ENCODE measurements around the gene NFIA. TPM values are rescaled to one million over a fixed set of nuclear protein-coding genes. Genes with fewer than 3 reads are reported as not detected.

The NFIA gene
- total RNA-seq, 2 donors from 2014 or later, result 75.3 to 81.3 TPM

GRCh38 chr1:61294930-61295329 lies 212.6 kb downstream of the NFIA start:
- Histone ChIP-seq H3K27ac (no peak overlapping the region), H3K36me3 (no peaks in the 10 kb centered on the region), H3K27me3 (no peaks in the 10 kb centered on the region), H3K4me1 (peaks cover 0 to 38% of the 10 kb centered on the region in 2 donors), H3K4me3 (no peak overlapping the region), H3K9me3 (no peaks in the 10 kb centered on the region)
- DNase-seq (ENCODE audit: low spot score), result no peak
- TF ChIP-seq CTCF (IDR thresholded peaks at IDR 0.05), result no peak

- no peaks in the 10 kb centered on the region for H3K27me3 ChIP-seq
- DNase-seq (ENCODE audit: low spot score), result no peak
- H3K4me3 ChIP-seq, result no peak overlapping the region
- H3K9me3 ChIP-seq, result no peaks in the 10 kb centered on the region
- no peak overlapping the region for H3K27ac ChIP-seq
- H3K4me1 ChIP-seq, result peaks cover 0 to 38% of the 10 kb centered on the region in 2 donors
- TF ChIP-seq CTCF (IDR thresholded peaks at IDR 0.05), result no peak
- H3K36me3 ChIP-seq, result no peaks in the 10 kb centered on the region
Measured at GRCh38 chr1:61295818-61296537, 213.6 kb downstream of the NFIA start.

- peaks cover 0 to 53% of the 10 kb centered on the region in 2 donors for H3K4me1 ChIP-seq
- no peak for TF ChIP-seq CTCF (IDR thresholded peaks at IDR 0.05)
- no peak for DNase-seq (ENCODE audit: low spot score)
- H3K36me3 ChIP-seq, result no peaks in the 10 kb centered on the region
- no peaks in the 10 kb centered on the region for H3K27me3 ChIP-seq
- no peak overlapping the region for H3K27ac ChIP-seq
- H3K4me3 ChIP-seq, result no peak overlapping the region
- H3K9me3 ChIP-seq, result no peaks in the 10 kb centered on the region
Measured at GRCh38 chr1:61297887-61298286, 215.5 kb downstream of the NFIA start.

GRCh38 chr1:61299463-61299862 lies 217.1 kb downstream of the NFIA start:
- no peak for TF ChIP-seq CTCF (IDR thresholded peaks at IDR 0.05)
- H3K27ac ChIP-seq, result peak overlapping the region; percentile 50 to 76
- no peak for DNase-seq (ENCODE audit: low spot score)
- no peak overlapping the region for H3K4me3 ChIP-seq
- no peaks in the 10 kb centered on the region for H3K27me3 ChIP-seq
- peaks cover 0 to 50% of the 10 kb centered on the region in 2 donors for H3K4me1 ChIP-seq
- no peaks in the 10 kb centered on the region for H3K9me3 ChIP-seq
- H3K36me3 ChIP-seq, result no peaks in the 10 kb centered on the region

GRCh38 chr1:61300899-61301298 lies 218.5 kb downstream of the NFIA start:
- DNase-seq (ENCODE audit: low spot score), result no peak
- Histone ChIP-seq H3K4me1 (peaks cover 0 to 50% of the 10 kb centered on the region in 2 donors), H3K36me3 (no peaks in the 10 kb centered on the region), H3K9me3 (no peaks in the 10 kb centered on the region), H3K27me3 (no peaks in the 10 kb centered on the region), H3K27ac (peak overlapping the region; percentile 72 to 75), H3K4me3 (no peak overlapping the region)
- no peak for TF ChIP-seq CTCF (IDR thresholded peaks at IDR 0.05)
